PC-9 (cell line): ENCODE measurements around the gene EPB41L4B. TPM values are rescaled to one million over a fixed set of nuclear protein-coding genes. Genes with fewer than 3 reads are reported as not detected.

Experiments
- BruUV-seq: library from RNA; stranded (reverse); fragments of 400-500 nt; replicated peaks from 2 replicates; lab custom pipeline; 2021; lab: Mats Ljungman, UMichigan
- CTCF ChIA-PET: fragments of 300-600 bp; sonication (Branson Sonifier 250); formaldehyde crosslinking; loops from one replicate; lab custom pipeline; 2022; ENCODE audit warnings: antibody characterized with exemption; lab: Charles Lee
- POLR2A ChIA-PET: fragments of 300-600 bp; sonication (Branson Sonifier 250); formaldehyde crosslinking; loops from one replicate; lab custom pipeline; 2022; ENCODE audit warnings: antibody characterized with exemption; ENCODE audit not compliant: unreplicated experiment; lab: Charles Lee
- DNase-seq, 2 experiments: peaks; one replicate each; pipeline versions ENCODE4 v3.0.0 to v3.0.0-alpha.2; 2015 to 2022; ENCODE audit warnings: mixed read lengths in 1 of 2
- H2AFZ ChIP-seq: fragments of 200-600 bp; sonication (generic); 2 replicates; pipeline ENCODE4 v1.8.1; 2017; ENCODE audit warnings: antibody characterized with exemption
- H3F3A ChIP-seq: fragments of 200-600 bp; sonication (generic); 2 replicates; pipeline ENCODE4 v1.8.1; 2017; ENCODE audit warnings: antibody characterized with exemption, mild to moderate bottlenecking, low read depth; ENCODE audit not compliant: insufficient read depth
- H3K27ac ChIP-seq: fragments of 200-600 bp; sonication (generic); 2 replicates; pipeline ENCODE4 v1.6.1; 2016; ENCODE audit warnings: mixed run types
- H3K27me3 ChIP-seq: fragments of 200-600 bp; sonication (generic); 2 replicates; pipeline ENCODE4 v1.6.1; 2016; ENCODE audit warnings: low read depth, mixed run types; ENCODE audit not compliant: insufficient read depth
- H3K36me3 ChIP-seq: fragments of 200-600 bp; sonication (generic); 2 replicates; pipeline ENCODE4 v1.6.1; 2016; ENCODE audit warnings: low read depth, mixed run types
- H3K4me1 ChIP-seq: fragments of 200-600 bp; sonication (generic); replicated peaks from 2 replicates; pipeline ENCODE4 v1.6.1; 2016; ENCODE audit warnings: mixed run types; ENCODE audit not compliant: insufficient read depth
- H3K4me2 ChIP-seq: fragments of 200-600 bp; sonication (generic); 2 replicates; pipeline ENCODE4 v1.6.1; 2017; ENCODE audit warnings: mixed run types
- H3K4me3 ChIP-seq: fragments of 200-600 bp; sonication (generic); 2 replicates; pipeline ENCODE4 v1.6.1; 2016; ENCODE audit warnings: mixed run types
- H3K79me2 ChIP-seq: fragments of 200-600 bp; sonication (generic); 2 replicates; pipeline ENCODE4 v1.6.1; 2017; ENCODE audit warnings: low read depth, mixed run types
- H3K9me2 ChIP-seq: fragments of 200-600 bp; sonication (generic); 2 replicates; pipeline ENCODE4 v1.8.1; 2017; ENCODE audit warnings: mild to moderate bottlenecking; ENCODE audit not compliant: insufficient read depth
- H3K9me3 ChIP-seq: fragments of 200-600 bp; sonication (generic); 2 replicates; pipeline ENCODE4 v1.8.1; 2016; ENCODE audit warnings: low read depth; ENCODE audit not compliant: insufficient read depth
- H4K20me1 ChIP-seq: fragments of 200-600 bp; sonication (generic); 2 replicates; pipeline ENCODE4 v1.8.1; 2017; ENCODE audit not compliant: insufficient read depth
- EZH2 ChIP-seq: fragments of 200-600 bp; sonication (generic); IDR thresholded peaks from 2 replicates; pipeline ENCODE4 v1.8.0; 2017; ENCODE audit warnings: antibody characterized with exemption, low read depth
- intact Hi-C: fragments of 100-400 bp; cut with micrococcal nuclease; formaldehyde crosslinking; loops from one replicate; pipeline ENCODE4 v1.10.0; 2022; ENCODE audit not compliant: unreplicated experiment
- total RNA-seq: library from RNA; stranded (reverse); gene quantifications from 2 replicates; pipeline ENCODE4 v1.2.3, GENCODE V29; 2021
- TF ChIP-seq, protein P1 (sequence below): fragments of 200-600 bp; sonication (generic); conservative IDR thresholded peaks from 2 replicates; pipeline ENCODE4 v1.6.1; 2017; ENCODE audit warnings: mixed run types, antibody characterized with exemption, mild to moderate bottlenecking, moderate library complexity

Gene EPB41L4B
- total RNA-seq, 1 experiment from 2014 or later = 4.2 TPM

DNA sequence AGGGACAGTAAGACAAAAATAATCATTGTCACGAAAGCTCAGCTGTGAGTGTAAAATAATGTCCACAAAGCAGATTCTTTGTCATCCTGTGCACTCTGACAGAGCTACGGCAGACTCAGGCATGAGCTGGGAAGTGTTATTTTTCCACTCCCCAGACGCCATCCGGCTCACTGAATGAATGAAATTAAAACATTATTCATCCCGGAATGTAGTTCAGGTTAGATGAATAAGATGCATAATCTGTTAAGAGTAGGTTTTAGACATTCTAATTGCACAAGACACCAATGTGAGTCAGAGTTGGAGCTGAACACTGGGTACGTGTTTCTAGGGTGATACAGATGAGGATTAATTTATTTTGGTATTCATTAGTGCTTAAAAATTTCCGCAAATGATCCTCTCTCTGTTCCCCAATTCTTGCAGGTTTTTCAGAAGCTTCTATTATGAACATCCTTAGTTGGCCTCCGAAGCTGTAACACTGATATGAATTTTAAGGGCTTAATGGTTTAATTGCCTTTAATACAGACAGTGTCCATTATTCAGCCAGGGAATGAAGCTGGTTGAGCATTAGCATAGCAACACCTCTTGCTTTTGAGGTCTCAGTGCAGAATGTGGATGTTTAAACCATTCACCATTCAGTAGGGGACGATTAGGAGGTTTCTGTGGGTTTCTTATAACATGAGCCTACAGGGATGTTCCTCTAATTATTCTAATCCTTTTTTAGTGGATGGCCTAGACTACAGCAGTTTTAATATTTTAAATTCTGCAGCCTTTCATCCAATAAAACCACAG lies 88.2 kb downstream of the EPB41L4B start:
- H3K9me2 ChIP-seq = 0 out of 2 replicates have a peak, but pooled peaks cover 4% of the 10 kb centered on the region
- no peaks in the 10 kb centered on the region for H3K9me3 ChIP-seq
- no peaks in the 10 kb centered on the region for H3K36me3 ChIP-seq
- H4K20me1 ChIP-seq = no peaks in the 10 kb centered on the region; the same call in 1 of the 2 replicates
- peaks cover 18% of the 10 kb centered on the region for H3K4me1 ChIP-seq
- CTCF ChIA-PET = interaction anchor here (0.6 kb wide), 1 partner anchor 69 kb away, joined by 3 read pairs; no protein-coding TSS in a partner anchor
- H3F3A ChIP-seq = peaks cover 16% of the 10 kb centered on the region
- H3K27me3 ChIP-seq = no peaks in the 10 kb centered on the region
- no peak overlapping the region for H3K4me3 ChIP-seq
- intact Hi-C loops = no loop called here
- no peak overlapping the region for H2AFZ ChIP-seq
- peak overlapping the region; percentile 45 for H3K27ac ChIP-seq
- peak in 1 of 2 experiments; percentile 88 for DNase-seq
- TF ChIP-seq, protein P1, sequence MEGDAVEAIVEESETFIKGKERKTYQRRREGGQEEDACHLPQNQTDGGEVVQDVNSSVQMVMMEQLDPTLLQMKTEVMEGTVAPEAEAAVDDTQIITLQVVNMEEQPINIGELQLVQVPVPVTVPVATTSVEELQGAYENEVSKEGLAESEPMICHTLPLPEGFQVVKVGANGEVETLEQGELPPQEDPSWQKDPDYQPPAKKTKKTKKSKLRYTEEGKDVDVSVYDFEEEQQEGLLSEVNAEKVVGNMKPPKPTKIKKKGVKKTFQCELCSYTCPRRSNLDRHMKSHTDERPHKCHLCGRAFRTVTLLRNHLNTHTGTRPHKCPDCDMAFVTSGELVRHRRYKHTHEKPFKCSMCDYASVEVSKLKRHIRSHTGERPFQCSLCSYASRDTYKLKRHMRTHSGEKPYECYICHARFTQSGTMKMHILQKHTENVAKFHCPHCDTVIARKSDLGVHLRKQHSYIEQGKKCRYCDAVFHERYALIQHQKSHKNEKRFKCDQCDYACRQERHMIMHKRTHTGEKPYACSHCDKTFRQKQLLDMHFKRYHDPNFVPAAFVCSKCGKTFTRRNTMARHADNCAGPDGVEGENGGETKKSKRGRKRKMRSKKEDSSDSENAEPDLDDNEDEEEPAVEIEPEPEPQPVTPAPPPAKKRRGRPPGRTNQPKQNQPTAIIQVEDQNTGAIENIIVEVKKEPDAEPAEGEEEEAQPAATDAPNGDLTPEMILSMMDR = no peak
- TF ChIP-seq EZH2 = no peak
- H3K4me2 ChIP-seq = peak overlapping the region; percentile 55
- POLR2A ChIA-PET = no interaction called here
- no TSS peak for BruUV-seq
- H3K79me2 ChIP-seq = no peaks in the 10 kb centered on the region

DNA sequence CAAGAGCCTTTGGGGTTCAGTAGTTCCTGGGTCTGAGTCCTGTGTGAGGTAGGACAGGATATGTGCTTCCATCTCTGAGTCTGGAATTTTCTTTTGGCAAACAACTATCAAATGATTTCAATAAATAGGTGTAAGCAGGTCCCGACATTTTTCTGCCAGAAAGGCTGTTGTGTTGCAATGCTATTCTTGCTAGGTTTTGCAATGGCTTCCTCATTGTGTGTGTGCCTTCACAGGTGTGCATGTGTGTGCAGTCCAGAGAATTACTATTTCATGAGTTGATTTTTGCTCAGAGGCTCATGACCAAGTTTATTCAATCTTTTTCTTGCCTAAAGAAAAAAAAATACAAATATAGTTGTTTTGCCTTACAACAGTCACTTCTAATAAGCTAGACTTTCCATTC lies 89.3 kb downstream of the EPB41L4B start:
- TF ChIP-seq EZH2 = no peak
- TF ChIP-seq, protein P1 = no peak
- Histone ChIP-seq H3K4me2 (peak overlapping the region; percentile 55; the same call in 1 of the 2 replicates), H3F3A (peaks cover 16% of the 10 kb centered on the region), H3K9me2 (0 out of 2 replicates have a peak, but pooled peaks cover 4% of the 10 kb centered on the region), H3K27ac (no peak overlapping the region), H4K20me1 (no peaks in the 10 kb centered on the region; the same call in 1 of the 2 replicates), H3K36me3 (no peaks in the 10 kb centered on the region), H2AFZ (no peak overlapping the region), H3K79me2 (no peaks in the 10 kb centered on the region), H3K4me1 (peaks cover 18% of the 10 kb centered on the region), H3K4me3 (no peak overlapping the region), H3K27me3 (no peaks in the 10 kb centered on the region), H3K9me3 (no peaks in the 10 kb centered on the region)
- BruUV-seq = no TSS peak
- POLR2A ChIA-PET = interaction anchor here (0.7 kb wide), 1 partner anchor 1744 kb away, joined by 6 read pairs; no protein-coding TSS in a partner anchor
- DNase-seq = no peak
- intact Hi-C loops = no loop called here
- CTCF ChIA-PET = interaction anchor here (0.6 to 0.7 kb wide), 3 partner anchors 14 to 649 kb away, joined by 3 to 7 read pairs (median 7); no protein-coding TSS in a partner anchor

DNA sequence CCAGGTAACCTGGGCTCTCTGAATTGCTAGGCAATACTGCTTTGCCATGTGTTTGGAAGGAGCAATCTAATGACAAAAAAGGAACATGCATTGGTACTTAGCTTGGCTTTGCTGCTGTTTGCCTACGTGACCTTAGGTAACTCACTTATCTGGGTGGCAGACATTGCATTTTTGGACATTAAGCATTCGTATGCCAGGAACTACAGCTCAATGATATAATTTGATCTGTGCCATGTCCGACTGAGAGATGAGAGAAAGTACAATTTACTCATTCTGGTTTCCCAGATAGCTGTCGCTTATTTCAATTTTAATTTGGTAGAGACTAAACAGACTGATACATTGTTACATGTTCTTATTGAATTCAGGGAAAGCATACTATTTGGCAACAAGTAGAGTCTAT lies 90.6 kb downstream of the EPB41L4B start:
- no peaks in the 10 kb centered on the region for H3K79me2 ChIP-seq
- ChIA-PET POLR2A (interaction anchor here (0.7 kb wide), 1 partner anchor 534 kb away, joined by 4 read pairs; no protein-coding TSS in a partner anchor), CTCF (no interaction called here)
- peaks cover 18% of the 10 kb centered on the region for H3K4me1 ChIP-seq
- intact Hi-C loops = no loop called here
- H3K27me3 ChIP-seq = no peaks in the 10 kb centered on the region
- H3K4me2 ChIP-seq = no peak overlapping the region
- no peak overlapping the region for H3K4me3 ChIP-seq
- BruUV-seq = no TSS peak
- H3K27ac ChIP-seq = no peak overlapping the region
- H3K9me3 ChIP-seq = no peaks in the 10 kb centered on the region
- H3K36me3 ChIP-seq = no peaks in the 10 kb centered on the region
- TF ChIP-seq, protein P1 = no peak
- no peak for TF ChIP-seq EZH2
- H3F3A ChIP-seq = peaks cover 16% of the 10 kb centered on the region
- H3K9me2 ChIP-seq = 0 out of 2 replicates have a peak, but pooled peaks cover 4% of the 10 kb centered on the region
- DNase-seq = no peak
- H4K20me1 ChIP-seq = no peaks in the 10 kb centered on the region; the same call in 1 of the 2 replicates
- H2AFZ ChIP-seq = no peak overlapping the region
